NCI-H1436 treated with DMSO at 0.1 percent for 48 hours (cell line): ENCODE results near the gene U2AF1L4.

Source experiments
- DNase-seq: peaks from one replicate; lab custom pipeline; 2025; lab: John Stamatoyannopoulos, UW

U2AF1L4 gene

DNA sequence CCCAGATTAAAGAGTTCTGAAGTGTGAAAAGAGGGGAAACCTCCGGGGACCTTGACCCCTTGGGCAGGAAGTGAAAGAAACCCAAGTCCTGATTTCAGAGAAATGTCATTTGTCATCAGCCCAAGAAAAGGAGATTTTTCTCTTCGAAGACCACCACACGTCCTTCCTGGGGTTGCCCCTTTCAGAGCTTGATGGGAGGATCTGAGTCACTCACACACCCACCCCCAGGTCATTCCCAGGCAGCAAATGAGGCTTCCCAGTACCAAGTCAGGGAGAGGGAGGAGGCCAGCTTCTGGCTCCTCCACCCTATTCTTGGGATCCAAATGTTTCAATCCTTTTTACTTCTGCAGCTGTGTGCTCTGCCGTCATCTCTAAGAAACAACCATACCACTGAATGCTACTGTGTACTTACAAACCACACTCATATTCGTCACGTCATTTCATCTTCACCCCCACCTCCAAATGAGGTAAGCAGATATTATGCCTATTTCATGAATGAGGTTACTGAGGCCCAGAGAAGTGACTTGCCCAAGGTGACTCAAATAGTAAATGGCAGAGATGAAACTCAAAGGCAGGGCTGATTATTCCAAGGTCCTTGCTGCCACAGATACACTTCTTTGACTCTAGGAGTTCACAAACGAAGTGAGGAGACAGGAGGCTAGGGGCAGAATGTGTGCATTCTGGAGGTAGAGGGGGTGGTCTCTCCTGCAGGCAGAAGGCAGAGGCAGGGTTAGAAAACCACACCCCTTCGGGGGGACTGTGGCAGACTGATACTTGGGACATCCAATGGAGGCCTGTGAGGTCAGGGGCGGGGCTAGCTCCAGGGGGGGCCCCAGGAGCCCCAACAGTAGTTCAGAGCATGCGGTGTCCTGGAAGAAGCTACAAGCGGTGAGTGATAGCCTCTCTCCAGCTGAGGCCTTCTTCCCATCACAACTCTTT, 32.4 kb downstream of the U2AF1L4 start:
- DNase-seq, result no peak

DNA sequence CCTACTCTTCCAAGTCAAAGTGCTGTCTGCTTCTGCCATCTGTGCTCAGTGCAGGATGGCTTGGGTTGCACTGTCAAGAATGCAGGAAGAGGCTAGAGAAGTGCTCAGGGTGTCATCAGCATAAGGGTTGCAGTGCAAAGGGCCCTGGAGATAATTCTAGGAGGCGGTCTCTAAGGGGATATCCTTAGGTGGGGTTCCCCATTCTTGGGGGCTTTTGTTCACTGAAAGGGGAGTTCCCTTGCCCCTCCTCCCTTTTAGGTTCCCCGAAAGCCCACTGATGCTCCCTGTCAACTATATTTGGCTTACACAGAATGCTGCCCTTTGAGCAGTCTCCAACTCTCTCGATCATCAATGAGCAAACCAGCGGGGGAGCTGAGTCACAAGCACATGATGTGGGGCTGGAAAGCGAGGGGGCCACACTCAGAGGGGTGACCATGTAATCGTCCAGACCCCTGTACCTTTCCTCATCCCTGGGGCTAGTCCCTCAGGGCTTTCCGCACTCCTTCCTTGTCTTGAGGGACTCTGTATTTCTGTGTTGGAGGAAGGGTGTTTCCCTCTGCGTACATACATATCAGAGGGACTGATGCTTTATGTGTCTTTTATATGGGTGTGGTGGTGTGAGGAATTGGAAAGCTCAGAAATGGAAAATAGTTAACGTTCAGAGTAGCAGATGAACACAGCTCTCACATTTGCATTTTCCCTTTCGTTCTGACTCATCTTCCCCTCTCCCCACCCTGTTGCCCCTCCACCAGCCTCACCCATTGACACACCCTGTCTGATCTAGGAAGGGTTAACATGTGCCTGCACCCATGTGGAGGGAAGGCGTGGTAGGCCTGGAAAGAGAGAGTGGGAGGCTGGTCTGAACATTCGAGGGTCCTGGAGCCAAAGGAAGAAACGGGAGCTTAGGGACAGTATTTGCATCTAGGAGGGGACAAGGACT, 34.2 kb downstream of the U2AF1L4 start:
- DNase-seq, result no peak

DNA sequence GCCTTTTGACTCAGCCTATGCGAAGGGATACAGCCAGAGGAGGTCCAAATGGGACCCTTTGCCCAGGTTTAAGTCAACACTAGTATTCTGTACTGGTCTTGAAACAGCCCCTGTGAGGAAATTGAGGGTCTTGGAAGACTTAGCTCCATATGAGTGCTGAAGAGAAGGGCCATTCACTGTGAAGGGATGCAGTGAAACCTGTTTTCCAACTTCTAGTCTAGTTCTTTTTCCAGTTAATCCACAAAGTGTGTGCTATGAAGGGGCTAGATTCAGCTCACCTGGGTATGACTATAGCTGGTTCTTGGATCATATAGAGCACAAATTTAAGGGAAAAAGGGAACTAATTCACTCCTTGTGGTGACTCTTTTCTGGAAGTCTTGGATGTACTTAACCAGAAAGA, 36.8 kb downstream of the U2AF1L4 start:
- DNase-seq, result no peak

DNA sequence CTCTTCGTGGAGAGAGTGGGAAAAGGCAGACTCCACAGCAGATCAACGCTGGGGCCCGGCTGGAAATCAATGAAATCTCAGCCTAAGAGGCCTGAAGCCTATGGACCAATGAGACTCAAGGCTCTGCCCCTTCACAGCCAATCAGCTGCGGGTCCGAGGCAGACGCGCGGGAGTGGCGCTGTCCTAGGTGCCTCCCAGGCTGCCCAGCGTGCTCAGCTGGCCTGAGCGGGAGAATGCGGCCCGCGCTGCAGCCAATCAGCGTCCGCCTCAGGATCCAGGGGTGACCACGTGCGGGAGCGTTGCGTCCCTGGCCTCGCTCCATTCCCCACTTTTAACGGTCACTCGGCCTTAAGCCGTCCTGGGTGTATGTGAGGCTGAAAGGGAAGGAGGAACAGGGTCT, 41.0 kb downstream of the U2AF1L4 start, which contains the start of gene ZBTB32:
TSS of gene ZBTB32 (plus strand) at position 341 of the 400 bp plus-strand sequence. CDS start 10,069 bp downstream, outside the sequence.
- DNase-seq, result no peak

DNA sequence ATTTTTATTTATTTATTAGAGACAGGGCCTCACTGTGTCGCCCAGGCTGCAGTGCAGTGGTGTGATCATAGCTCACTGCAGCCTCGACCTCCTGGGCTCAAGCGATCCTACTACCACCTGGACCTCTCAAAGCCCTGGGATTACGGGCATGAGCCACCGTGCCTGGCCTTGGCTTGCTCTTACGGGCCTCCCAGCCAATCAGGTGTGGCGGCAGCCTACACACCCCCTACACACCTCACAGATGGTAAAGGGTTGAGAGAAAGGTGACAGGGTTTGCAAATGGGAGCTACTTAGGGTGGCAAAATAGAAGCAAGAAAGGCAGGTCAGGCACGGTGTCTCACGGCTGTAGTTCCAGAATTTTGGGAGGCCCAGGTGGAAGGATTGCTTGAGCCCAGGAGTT, 41.9 kb downstream of the U2AF1L4 start:
- no peak for DNase-seq

DNA sequence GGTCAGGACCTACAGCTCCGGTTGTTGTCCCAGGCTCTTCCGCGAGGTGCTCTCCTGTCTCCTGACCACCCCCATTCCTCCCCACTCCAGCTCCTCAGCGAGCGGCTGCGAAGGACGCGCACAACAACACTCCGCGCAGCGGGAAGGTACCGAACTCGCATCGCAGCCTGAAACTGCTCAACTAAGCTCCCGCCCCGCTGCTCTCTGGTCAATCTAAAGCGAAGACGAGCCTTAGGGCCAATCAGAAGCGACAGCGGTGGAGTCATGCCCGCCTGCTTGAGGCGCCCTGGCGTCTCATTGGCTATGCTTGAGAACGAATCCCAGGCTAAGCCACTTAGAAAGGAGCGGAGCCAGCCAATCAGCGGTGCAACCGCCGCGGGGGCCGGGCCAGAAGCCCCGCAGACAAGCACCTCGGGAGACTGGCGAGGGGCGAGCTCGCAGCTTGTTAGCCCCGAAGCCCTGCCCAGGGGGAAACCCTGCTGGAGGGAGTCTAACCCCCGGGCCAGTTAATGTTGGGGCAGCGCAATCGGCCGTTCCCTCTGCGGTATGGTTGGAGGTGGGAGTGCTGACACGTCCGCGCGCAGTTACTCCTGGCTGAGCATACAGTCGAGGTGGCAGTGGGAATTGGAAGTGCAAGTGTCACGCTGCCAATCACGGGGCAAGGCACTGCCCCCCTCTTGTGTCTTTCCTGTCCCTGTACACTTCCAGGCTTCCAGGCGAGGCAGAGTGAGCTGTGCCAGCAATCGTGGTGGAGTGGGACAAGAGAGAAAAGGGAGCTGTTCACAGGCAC, 42.8 kb downstream of the U2AF1L4 start:
- peak; percentile 94 for DNase-seq

DNA sequence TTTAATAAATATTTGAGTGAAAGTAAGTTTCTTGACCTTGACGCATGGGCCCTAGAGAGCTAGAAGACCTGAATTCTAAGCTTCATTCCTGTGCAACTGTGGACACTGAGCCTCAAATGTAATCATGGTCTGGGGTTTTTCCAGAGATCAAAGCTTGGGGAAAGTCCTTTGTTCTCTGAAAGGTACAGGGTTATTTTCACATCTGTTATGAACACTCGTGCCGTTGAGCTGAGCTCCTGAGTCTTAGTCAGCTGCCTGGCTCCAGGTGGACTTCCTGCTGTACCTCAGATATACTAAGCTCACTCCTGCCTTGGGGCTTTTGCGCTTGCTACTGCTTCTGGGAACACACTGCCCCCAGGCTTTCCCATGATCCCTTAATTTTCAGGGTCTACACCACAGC, 48.4 kb downstream of the U2AF1L4 start:
- no peak for DNase-seq

DNA sequence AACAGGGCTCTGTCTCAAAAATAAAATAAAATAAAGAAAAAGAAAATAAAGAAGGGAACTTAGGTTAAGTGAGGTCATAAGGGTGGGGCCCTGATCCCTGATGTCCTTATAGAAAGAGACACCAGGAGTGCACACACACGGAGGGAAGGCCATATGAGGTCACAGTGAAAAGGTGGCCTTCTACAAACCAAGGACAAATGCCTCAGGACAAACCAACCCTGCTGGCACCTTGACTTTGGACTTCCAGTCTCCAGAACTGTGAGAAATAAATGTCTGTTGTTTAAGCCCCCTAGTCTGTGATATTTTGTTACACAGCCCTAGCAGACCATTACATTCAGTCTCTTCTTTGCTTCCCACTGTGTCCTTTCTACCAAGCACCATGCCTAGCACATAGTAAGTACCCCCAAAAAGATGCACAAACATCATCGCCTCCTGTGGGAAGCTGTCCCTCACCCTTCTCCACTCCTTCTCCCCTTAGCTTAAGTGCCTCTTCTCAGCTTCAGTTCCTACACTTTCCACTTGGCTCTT, 49.3 kb downstream of the U2AF1L4 start:
- no peak for DNase-seq

DNA sequence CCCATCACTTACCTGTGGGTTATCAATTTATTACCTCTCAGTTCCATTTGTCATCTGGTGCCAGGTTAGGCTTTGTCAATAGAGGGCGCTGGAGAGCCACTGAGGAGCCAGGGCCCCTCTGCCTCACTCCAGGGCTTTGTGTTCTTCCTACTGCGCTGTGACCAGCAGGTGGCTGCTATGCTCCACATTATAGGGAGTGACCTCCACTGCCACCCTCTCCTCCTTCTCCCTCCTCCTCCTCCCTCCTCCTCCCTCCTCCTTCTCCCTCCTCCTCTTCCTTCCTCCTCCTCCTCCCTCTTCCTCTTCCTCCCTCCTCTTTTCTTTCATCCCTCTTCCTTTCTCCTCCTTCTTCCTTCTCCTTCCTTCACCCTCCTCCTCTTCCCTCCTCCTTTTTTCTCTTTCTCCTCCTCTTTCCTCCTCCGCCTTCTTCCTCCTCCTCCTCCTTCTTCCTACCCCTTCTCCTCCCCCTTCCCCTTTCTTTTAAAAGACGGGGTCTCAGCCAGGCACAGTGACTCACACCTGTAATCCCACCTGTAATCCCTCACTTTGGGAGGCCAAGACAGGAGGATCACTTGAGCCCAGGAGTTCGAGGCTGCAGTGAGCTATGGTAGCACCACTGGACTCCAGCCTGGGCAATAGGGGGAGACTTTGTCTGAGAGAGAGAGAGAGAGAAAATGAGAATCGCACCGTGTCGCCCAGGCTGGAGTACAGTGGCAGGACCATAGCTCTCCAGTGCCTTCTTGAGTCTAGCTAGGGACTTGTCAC, 51.2 kb downstream of the U2AF1L4 start:
- peak; percentile 59 for DNase-seq

DNA sequence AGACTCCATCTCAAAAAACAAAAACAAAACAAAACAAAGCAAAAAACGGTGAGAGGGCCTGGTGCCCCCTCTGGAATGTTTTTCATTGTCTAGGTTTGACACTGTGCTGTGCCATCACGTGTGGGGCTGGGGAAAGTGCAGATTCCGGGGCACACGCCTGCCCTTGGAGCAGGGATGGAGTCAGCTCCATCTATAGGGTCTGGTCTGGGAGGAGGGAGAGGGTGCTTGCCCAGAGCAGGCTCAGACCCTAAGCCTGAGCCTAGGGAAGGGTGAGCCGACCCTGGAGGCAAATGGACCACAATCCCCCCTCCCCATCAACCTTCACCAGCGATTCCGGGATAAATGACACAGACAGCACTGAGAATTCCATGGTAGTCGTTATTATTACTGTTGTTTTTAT, 51.8 kb downstream of the U2AF1L4 start:
- no peak for DNase-seq
